CD4-positive, alpha-beta T cell (primary cell): ENCODE results near the gene METAP1D. TPM values are rescaled to one million over a fixed set of nuclear protein-coding genes. Genes with fewer than 3 reads are reported as not detected.

Source experiments
- ATAC-seq: fragments of 200-7000 bp; cut with Tn5 transposase; one replicate; pipeline ENCODE4 v1.10.0; 2022; ENCODE audit warnings: mild to moderate bottlenecking; ENCODE audit not compliant: poor library complexity
- CTCF ChIA-PET: fragments of 350-600 bp; sonication (Branson Sonifier 250); formaldehyde crosslinking; loops from one replicate; lab custom pipeline; 2021; ENCODE audit warnings: antibody characterized with exemption, inconsistent platforms; lab: Charles Lee
- POLR2A ChIA-PET: fragments of 350-600 bp; sonication (Branson Sonifier 250); formaldehyde crosslinking; loops from one replicate; lab custom pipeline; 2021; ENCODE audit warnings: antibody characterized with exemption, inconsistent platforms; lab: Charles Lee
- DNase-seq, 14 experiments: peaks; one replicate each; pipeline ENCODE4 v3.0.0-alpha.2; 2013 to 2020; ENCODE audit warnings: mixed read lengths in 2 of 14
- H3K27ac ChIP-seq, 2 donors: one replicate each; pipeline versions ENCODE4 v1.5.1 to v1.7.0; 2013; ENCODE audit warnings: low read length in 2 of 2, low read depth in 1 of 2, mild to moderate bottlenecking in 1 of 2
- H3K27me3 ChIP-seq, 2 experiments: 1 replicate in 1 of 2; 2 replicates in 1 of 2; pipeline versions ENCODE4 v1.6.1 to v1.7.0; 2013; ENCODE audit warnings: low read length in 2 of 2, control low read depth in 1 of 2, mild to moderate bottlenecking in 1 of 2, moderate library complexity in 1 of 2; ENCODE audit not compliant: insufficient read depth in 2 of 2, control insufficient read depth in 1 of 2
- H3K36me3 ChIP-seq: one replicate; pipeline ENCODE4 v1.6.1; 2013; ENCODE audit warnings: low read length, control low read depth; ENCODE audit not compliant: insufficient read depth
- H3K4me1 ChIP-seq: one replicate; pipeline ENCODE4 v1.6.1; 2013; ENCODE audit warnings: low read length, control low read depth; ENCODE audit not compliant: insufficient read depth
- H3K4me3 ChIP-seq: one replicate; pipeline ENCODE4 v1.5.1; 2013; ENCODE audit warnings: mild to moderate bottlenecking, low read length, moderate library complexity
- H3K9me3 ChIP-seq, 2 experiments: 1 replicate in 1 of 2; 2 replicates in 1 of 2; pipeline versions ENCODE4 v1.6.1 to v1.7.0; 2013; ENCODE audit warnings: low read length in 2 of 2, mild to moderate bottlenecking in 2 of 2, control low read depth in 1 of 2, moderate library complexity in 1 of 2; ENCODE audit not compliant: control insufficient read depth in 1 of 2, insufficient read depth in 1 of 2
- H3K27ac Mint-ChIP-seq: one replicate; pipeline ENCODE4 v1.8.0; 2020; ENCODE audit warnings: mixed read lengths
- H3K27me3 Mint-ChIP-seq: one replicate; pipeline ENCODE4 v1.8.0; 2021; ENCODE audit warnings: mixed read lengths
- H3K36me3 Mint-ChIP-seq: one replicate; pipeline ENCODE4 v1.8.0; 2021; ENCODE audit warnings: low read depth, mixed read lengths
- H3K4me1 Mint-ChIP-seq: one replicate; pipeline ENCODE4 v1.8.0; 2021; ENCODE audit warnings: low read depth, mixed read lengths
- H3K4me3 Mint-ChIP-seq: one replicate; pipeline ENCODE4 v1.8.0; 2020; ENCODE audit warnings: mild to moderate bottlenecking, mixed read lengths
- H3K9me3 Mint-ChIP-seq: one replicate; pipeline ENCODE4 v1.8.0; 2020; ENCODE audit warnings: mixed read lengths
- CTCF ChIP-seq: fragments of 200-600 bp; IDR thresholded peaks from one replicate; pipeline ENCODE4 v1.8.0; 2022; ENCODE audit warnings: antibody characterized with exemption, mild to moderate bottlenecking
- intact Hi-C, 2 experiments: fragments of 100-400 bp; cut with DNase I in 1 of 2; cut with micrococcal nuclease in 1 of 2; formaldehyde crosslinking; loops; one replicate each; pipeline versions ENCODE4 v1.15.1 to v1.9.0; 2023 to 2025; cut with DNase I, micrococcal nuclease
- total RNA-seq, 174 experiments: library from RNA in 2 of 174; stranded (reverse) in 2 of 174; gene quantifications; one replicate each; pipeline ENCODE4 v1.2.3 and lab custom pipeline; 2021 to 2026

Gene METAP1D
- total RNA-seq, 2 experiments from 2014 or later: 7.2 to 7.9 TPM

- peak overlapping the region; percentile 23 for H3K4me3 Mint-ChIP-seq
- H3K4me3 ChIP-seq: no peak overlapping the region
Measured at GRCh38 chr2:172106108-172106961, 106.6 kb downstream of the METAP1D start.

GRCh38 chr2:172107690-172108586 is 108.2 kb downstream of the METAP1D start:
- H3K4me3 Mint-ChIP-seq: peak overlapping the region; percentile 62
- peaks cover 88% of the 10 kb centered on the region for H3K27me3 Mint-ChIP-seq
- no peaks in the 10 kb centered on the region for H3K9me3 Mint-ChIP-seq
- H3K27me3 ChIP-seq: peaks cover 69 to 70% of the 10 kb centered on the region in 2 experiments
- CTCF ChIA-PET: interaction anchor here (0.6 to 0.7 kb wide), 2 partner anchors 88 to 338 kb away, joined by 3 read pairs; no protein-coding TSS in a partner anchor
- TF ChIP-seq CTCF: no peak
- no peak overlapping the region for H3K4me3 ChIP-seq
- DNase-seq: peak in 2 of 14 experiments; percentile 22 to 24
- POLR2A ChIA-PET: interaction anchor here (1.6 kb wide), 1 partner anchor 25 kb away, joined by 4 read pairs; no protein-coding TSS in a partner anchor
- H3K27ac Mint-ChIP-seq: no peak overlapping the region
- peaks cover 35% of the 10 kb centered on the region for H3K4me1 Mint-ChIP-seq
- H3K36me3 ChIP-seq: no peaks in the 10 kb centered on the region
- ATAC-seq: no peak
- H3K4me1 ChIP-seq: peaks cover 40% of the 10 kb centered on the region
- no peaks in the 10 kb centered on the region for H3K36me3 Mint-ChIP-seq
- peaks cover 0 to 48% of the 10 kb centered on the region in 2 experiments for H3K9me3 ChIP-seq
- intact Hi-C loops: loop anchor here (5.0 to 10.0 kb wide), 6 partner anchors 181 to 533 kb away; no protein-coding TSS in a partner anchor
- no peak overlapping the region for H3K27ac ChIP-seq

More at GRCh38 chr2:172106108-172106961, 106.6 kb downstream of the METAP1D start:
- H3K9me3 Mint-ChIP-seq: no peaks in the 10 kb centered on the region
- no peaks in the 10 kb centered on the region for H3K36me3 ChIP-seq
- intact Hi-C loops: loop anchor here (5.0 to 10.0 kb wide), 6 partner anchors 179 to 532 kb away; no protein-coding TSS in a partner anchor
- no peak overlapping the region for H3K27ac Mint-ChIP-seq
- H3K27ac ChIP-seq: no peak overlapping the region
- DNase-seq (peak in 6 of 14 experiments; percentile 30 to 70 (median 45)), ATAC-seq (peak; percentile 43)
- H3K9me3 ChIP-seq: peaks cover 0 to 59% of the 10 kb centered on the region in 2 experiments
- H3K4me1 Mint-ChIP-seq: peaks cover 49% of the 10 kb centered on the region
- peak; percentile 33 for TF ChIP-seq CTCF
- peaks cover 88% of the 10 kb centered on the region for H3K27me3 Mint-ChIP-seq
- ChIA-PET CTCF (interaction anchor here (0.9 to 1.6 kb wide), 6 partner anchors 21 to 1178 kb away, joined by 3 to 5 read pairs (median 4); partner anchors contain the start of gene DLX1), POLR2A (interaction anchor here (1.1 to 1.6 kb wide), 4 partner anchors 19 to 354 kb away, joined by 3 to 4 read pairs (median 3); no protein-coding TSS in a partner anchor)
- H3K36me3 Mint-ChIP-seq: no peaks in the 10 kb centered on the region
- peaks cover 56% of the 10 kb centered on the region for H3K4me1 ChIP-seq
- peaks cover 83 to 86% of the 10 kb centered on the region in 2 experiments for H3K27me3 ChIP-seq

GRCh38 chr2:172108587-172108930 is 108.8 kb downstream of the METAP1D start:
- Histone ChIP-seq H3K27me3 (peaks cover 64% of the 10 kb centered on the region in 2 experiments), H3K27ac (no peak overlapping the region), H3K4me3 (no peak overlapping the region), H3K36me3 (no peaks in the 10 kb centered on the region), H3K9me3 (peaks cover 0 to 47% of the 10 kb centered on the region in 2 experiments), H3K4me1 (peaks cover 33% of the 10 kb centered on the region)
- intact Hi-C loops: loop anchor here (5.0 to 10.0 kb wide), 6 partner anchors 181 to 534 kb away; no protein-coding TSS in a partner anchor
- Mint-ChIP-seq H3K9me3 (no peaks in the 10 kb centered on the region), H3K4me1 (peaks cover 29% of the 10 kb centered on the region), H3K27ac (no peak overlapping the region), H3K27me3 (peaks cover 88% of the 10 kb centered on the region), H3K4me3 (peak overlapping the region; percentile 62), H3K36me3 (no peaks in the 10 kb centered on the region)
- no peak for TF ChIP-seq CTCF
- POLR2A ChIA-PET: no interaction called here
- DNase-seq (no peak), ATAC-seq (no peak)
- CTCF ChIA-PET: no interaction called here
